GM23248 (cell line): Measurements from ENCODE around the gene RRAS2.

Experiments used
- EZH2 ChIP-seq: fragments of 200-600 bp; sonication (generic); IDR thresholded peaks from 2 replicates; pipeline ENCODE4 v1.6.1; 2018; ENCODE audit warnings: antibody characterized with exemption, mild to moderate bottlenecking; ENCODE audit not compliant: insufficient read depth, poor library complexity, severe bottlenecking
- EZH2phosphoT487 ChIP-seq: fragments of 200-600 bp; sonication (generic); IDR thresholded peaks from 2 replicates; pipeline ENCODE4 v1.6.1; 2018; ENCODE audit warnings: antibody characterized with exemption, moderate library complexity, mild to moderate bottlenecking, low read depth; ENCODE audit not compliant: insufficient read depth

DNA sequence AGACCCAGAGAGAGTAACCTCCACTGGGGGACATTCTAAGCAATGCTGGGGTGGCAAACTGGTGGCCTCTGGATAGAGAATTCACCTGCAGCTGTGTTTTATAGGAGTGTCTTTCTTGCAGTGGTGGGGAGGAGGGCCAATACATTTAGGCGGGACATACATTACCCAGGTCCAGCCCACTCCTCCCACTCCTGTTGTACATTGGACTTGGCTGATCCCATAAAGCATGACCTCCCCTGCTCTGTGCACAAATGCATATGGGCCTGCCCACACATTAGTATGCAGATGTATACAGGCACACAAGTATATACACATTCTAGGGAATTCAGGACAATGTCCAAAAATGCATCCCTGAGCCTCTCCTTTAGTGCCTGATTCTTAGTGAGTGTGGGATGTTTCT, 99.1 kb downstream of the RRAS2 start:
- TF ChIP-seq EZH2phosphoT487 = no peak
- TF ChIP-seq EZH2 = no peak
